Stomach (tissue), 9 donors: ENCODE measurements around the gene COL9A3. TPM values are rescaled to one million over a fixed set of nuclear protein-coding genes. Genes with fewer than 3 reads are reported as not detected.

Experiments used
- DNase-seq, 2 donors: peaks; one replicate each; pipeline versions ENCODE4 v3.0.0 to v3.0.0-alpha.2; 2013 to 2019
- H3K27ac ChIP-seq, 5 donors: fragments of 200-600 bp in 4 of 5; sonication (generic) in 4 of 5; one replicate each; pipeline ENCODE4 v1.5.1; 2013 to 2019; ENCODE audit warnings: mild to moderate bottlenecking in 1 of 5, moderate library complexity in 1 of 5
- H3K27me3 ChIP-seq, 3 donors: fragments of 200-600 bp; sonication (generic); one replicate each; pipeline ENCODE4 v1.5.1; 2017 to 2019; ENCODE audit warnings: mixed run types in 1 of 3
- H3K36me3 ChIP-seq, 4 donors: fragments of 200-600 bp; sonication (generic); 1 replicate in 3 of 4; 2 replicates in 1 of 4; pipeline ENCODE4 v1.5.1; 2016 to 2019
- H3K4me1 ChIP-seq, 4 donors: fragments of 200-600 bp; sonication (generic); one replicate each; pipeline ENCODE4 v1.5.1; 2016 to 2019
- H3K4me3 ChIP-seq, 4 donors: fragments of 200-600 bp; sonication (generic) in 3 of 4; one replicate each; pipeline ENCODE4 v1.5.1; 2016 to 2019; ENCODE audit warnings: mild to moderate bottlenecking in 1 of 4
- H3K9me3 ChIP-seq, 4 donors: fragments of 200-600 bp; sonication (generic); one replicate each; pipeline ENCODE4 v1.5.1; 2016 to 2019
- EP300 ChIP-seq: sonication (generic); formaldehyde crosslinking; IDR thresholded peaks from one replicate; pipeline ENCODE4 v1.6.1; 2017; ENCODE audit warnings: antibody characterized with exemption
- POLR2A ChIP-seq, 4 donors: fragments of 450-650 bp; IDR thresholded peaks; one replicate each; pipeline ENCODE4 v1.6.1; 2016; ENCODE audit warnings: antibody characterized with exemption in 4 of 4, control low read depth in 2 of 4, mild to moderate bottlenecking in 1 of 4, moderate library complexity in 1 of 4
- POLR2AphosphoS5 ChIP-seq, 3 donors: sonication (generic); formaldehyde crosslinking; IDR thresholded peaks; one replicate each; pipeline ENCODE4 v1.6.1; 2016; ENCODE audit warnings: antibody characterized with exemption in 3 of 3
- WGBS, 5 donors: extraction: QIAGEN DNeasy Blood & Tissue Kit in 3 of 5; methylation state at CpG; one replicate each; pipeline versions ENCODE4 v1.1.5 to v1.1.7; 2013 to 2018; 5-methylcytosine and 5-hydroxymethylcytosine counted together
- intact Hi-C: fragments of 100-400 bp; cut with DNase I; formaldehyde crosslinking; loops from one replicate; pipeline ENCODE4 v1.15.1; 2023; ENCODE audit warnings: low total_unique reads
- polyA plus RNA-seq, 3 donors: library from polyadenylated mRNA; stranded (reverse); fragments of 200-250 nt; gene quantifications; one replicate each; pipeline ENCODE4 v1.2.3, GENCODE V29; 2013
- total RNA-seq, 5 donors: library from RNA; depleted of rRNA; stranded (reverse); fragments of >200 nt; gene quantifications; one replicate each; pipeline versions ENCODE4 v1.1.0 to v1.2.3, GENCODE V29; 2014 to 2016
- TF ChIP-seq, protein P1 (sequence below), 7 experiments: fragments of 450-650 bp in 4 of 7; fragments of 200-600 bp in 3 of 7; sonication (generic) in 3 of 7; IDR thresholded peaks; one replicate each; pipeline ENCODE4 v1.5.1; 2016 to 2019; ENCODE audit warnings: antibody characterized with exemption in 7 of 7, control low read depth in 2 of 7, mild to moderate bottlenecking in 1 of 7
- donor health status: healthy with polysubstance abuse.
- donor health status: Bipolar disorder and iron deficiency.
- donor health status: healthy.

COL9A3 gene
- total and polyA plus RNA-seq, 8 donors = 2.3 to 18.2 (median 3.9) TPM; not detected in 3

DNA sequence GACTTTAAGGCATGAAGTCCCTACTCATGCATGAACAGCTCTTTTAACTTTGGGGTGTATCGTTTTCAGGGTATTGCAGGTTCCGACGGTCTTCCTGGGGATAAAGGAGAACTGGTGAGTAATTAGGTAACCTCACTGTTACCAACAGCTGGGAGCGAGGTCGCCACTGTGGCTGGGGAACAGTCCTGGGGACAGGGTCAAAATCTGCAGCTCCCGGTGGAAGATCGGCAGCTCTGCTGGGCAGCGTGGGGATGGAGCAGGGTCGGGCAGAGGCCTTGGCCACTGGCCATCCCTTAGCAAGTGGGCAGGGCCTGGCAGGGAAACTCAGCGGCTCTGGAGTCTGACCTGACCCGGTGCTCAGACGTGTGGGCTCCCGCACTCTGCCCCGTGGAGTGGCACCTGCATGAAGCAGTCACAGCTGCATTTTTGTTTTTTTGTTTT, 16.1 kb downstream of the COL9A3 start:
- peak; percentile 23 to 67 for DNase-seq
- peak overlapping the region in 2 of 4 donors; percentile 18 to 31 for H3K4me3 ChIP-seq
- TF ChIP-seq POLR2AphosphoS5 (IDR thresholded peaks at IDR 0.05) = no peak

DNA sequence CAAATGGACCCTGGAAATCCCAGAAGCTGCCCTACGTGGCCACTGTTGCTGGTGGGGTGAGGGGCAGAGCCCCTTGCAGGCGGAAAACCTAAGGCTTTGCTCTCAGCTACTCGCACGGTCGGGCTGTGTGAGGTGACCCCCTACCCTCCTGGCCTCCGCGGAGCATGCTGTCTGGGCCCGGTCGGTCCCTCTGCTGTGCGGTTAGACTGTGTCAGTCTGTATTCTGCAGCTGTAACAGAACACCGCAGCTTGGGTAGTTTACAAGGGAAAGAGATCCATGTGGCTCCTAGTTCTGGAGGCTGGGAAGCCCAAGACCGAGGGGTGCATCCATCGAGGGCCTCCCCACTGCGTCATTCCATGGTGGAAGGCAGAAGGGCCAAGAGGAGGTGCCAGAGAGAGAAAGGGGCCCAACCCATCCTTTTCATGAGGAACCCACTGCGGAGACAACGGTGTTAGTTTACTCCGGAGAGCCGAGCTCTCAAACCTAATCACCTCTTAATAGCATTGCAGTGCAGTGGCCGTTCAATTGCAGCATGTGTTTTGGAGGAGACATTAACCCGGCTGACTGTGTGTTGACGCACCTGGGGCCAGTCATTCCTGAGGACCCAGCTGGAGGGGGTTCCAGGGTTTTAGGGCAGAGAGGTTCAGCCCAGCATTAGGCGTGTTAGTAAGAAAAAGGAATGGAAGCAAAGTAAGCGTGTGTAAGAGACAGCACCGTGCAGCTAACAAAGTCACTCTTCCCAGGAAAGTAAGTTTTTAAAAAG, 18.3 kb downstream of the COL9A3 start:
- H3K9me3 ChIP-seq = no peaks in the 10 kb centered on the region
- WGBS, 5 donors = 87 to 92% (median 90%) methylated on average over 21 to 24 of the region's 24 CpGs
- H3K4me1 ChIP-seq = peaks cover 13 to 34% (median 28%) of the 10 kb centered on the region in 4 donors
- H3K27me3 ChIP-seq = peaks cover 0 to 17% (median 0%) of the 10 kb centered on the region in 3 donors
- TF ChIP-seq EP300 (no peak), POLR2AphosphoS5 (IDR thresholded peaks at IDR 0.05) (no peak), POLR2A (IDR thresholded peaks at IDR 0.05) (no peak)
- TF ChIP-seq, protein P1, sequence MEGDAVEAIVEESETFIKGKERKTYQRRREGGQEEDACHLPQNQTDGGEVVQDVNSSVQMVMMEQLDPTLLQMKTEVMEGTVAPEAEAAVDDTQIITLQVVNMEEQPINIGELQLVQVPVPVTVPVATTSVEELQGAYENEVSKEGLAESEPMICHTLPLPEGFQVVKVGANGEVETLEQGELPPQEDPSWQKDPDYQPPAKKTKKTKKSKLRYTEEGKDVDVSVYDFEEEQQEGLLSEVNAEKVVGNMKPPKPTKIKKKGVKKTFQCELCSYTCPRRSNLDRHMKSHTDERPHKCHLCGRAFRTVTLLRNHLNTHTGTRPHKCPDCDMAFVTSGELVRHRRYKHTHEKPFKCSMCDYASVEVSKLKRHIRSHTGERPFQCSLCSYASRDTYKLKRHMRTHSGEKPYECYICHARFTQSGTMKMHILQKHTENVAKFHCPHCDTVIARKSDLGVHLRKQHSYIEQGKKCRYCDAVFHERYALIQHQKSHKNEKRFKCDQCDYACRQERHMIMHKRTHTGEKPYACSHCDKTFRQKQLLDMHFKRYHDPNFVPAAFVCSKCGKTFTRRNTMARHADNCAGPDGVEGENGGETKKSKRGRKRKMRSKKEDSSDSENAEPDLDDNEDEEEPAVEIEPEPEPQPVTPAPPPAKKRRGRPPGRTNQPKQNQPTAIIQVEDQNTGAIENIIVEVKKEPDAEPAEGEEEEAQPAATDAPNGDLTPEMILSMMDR (IDR thresholded peaks at IDR 0.05) = no peak
- intact Hi-C loops = no loop called here
- no peak for DNase-seq
- H3K4me3 ChIP-seq = no peak overlapping the region
- H3K36me3 ChIP-seq = no peaks in the 10 kb centered on the region
- H3K27ac ChIP-seq = no peak overlapping the region

More for the DNA sequence above, 16.1 kb downstream of the COL9A3 start:
- intact Hi-C loops = no loop called here
- no peaks in the 10 kb centered on the region for H3K9me3 ChIP-seq
- peak overlapping the region; percentile 7 to 84 (median 57) for H3K27ac ChIP-seq
- H3K36me3 ChIP-seq = no peaks in the 10 kb centered on the region
- H3K4me1 ChIP-seq = peaks cover 13 to 33% (median 28%) of the 10 kb centered on the region in 4 donors
- H3K27me3 ChIP-seq = peaks cover 0 to 17% (median 0%) of the 10 kb centered on the region in 3 donors
- WGBS, 5 donors = 18 to 35% (median 26%) methylated on average over 14 of the region's 14 CpGs

DNA sequence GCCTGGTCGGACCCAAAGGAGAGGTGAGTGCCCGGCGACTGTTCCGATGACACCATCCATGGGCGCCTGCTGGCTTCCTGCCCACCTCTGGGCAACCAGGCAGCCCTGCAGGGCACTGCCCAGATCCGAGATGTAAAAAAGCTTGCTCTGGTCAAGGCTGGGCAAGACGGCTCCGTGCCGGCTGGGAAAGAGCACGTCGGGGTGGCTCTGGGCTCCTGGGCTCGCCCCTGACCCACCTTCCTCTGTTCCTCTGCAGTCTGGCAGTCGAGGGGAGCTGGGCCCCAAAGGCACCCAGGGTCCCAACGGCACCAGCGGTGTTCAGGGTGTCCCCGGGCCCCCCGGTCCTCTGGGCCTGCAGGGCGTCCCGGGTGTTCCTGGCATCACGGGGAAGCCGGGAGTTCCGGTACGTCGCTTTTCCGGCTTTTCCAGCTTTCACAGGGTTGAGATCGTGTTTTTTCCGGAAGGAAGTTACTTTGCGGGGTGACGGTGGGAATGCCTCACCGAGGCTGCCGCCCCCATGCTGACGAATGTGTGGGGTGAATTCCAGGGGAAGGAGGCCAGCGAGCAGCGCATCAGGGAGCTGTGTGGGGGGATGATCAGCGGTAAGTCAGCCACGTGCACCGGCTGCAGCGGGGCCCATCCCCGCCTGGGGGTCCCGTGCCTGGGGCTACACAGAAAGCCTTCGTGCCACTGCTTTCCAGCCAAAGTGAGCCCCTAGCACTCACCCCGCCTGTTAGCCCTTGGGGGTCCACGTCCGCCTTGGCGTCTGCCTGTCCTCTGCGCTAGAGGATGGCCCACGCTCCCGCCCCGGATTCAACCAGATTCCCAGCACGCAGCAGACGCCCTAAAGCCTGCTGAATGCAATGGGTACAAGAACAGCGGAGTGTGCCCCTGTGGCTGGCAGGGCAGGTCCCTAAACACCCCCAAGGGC, 19.3 kb downstream of the COL9A3 start:
- peaks cover 13 to 30% (median 23%) of the 10 kb centered on the region in 4 donors for H3K4me1 ChIP-seq
- peaks cover 0 to 17% (median 0%) of the 10 kb centered on the region in 3 donors for H3K27me3 ChIP-seq
- 76 to 88% (median 82%) methylated on average over 36 to 52 of the region's 52 CpGs for WGBS, 5 donors
- intact Hi-C loops = no loop called here
- H3K4me3 ChIP-seq = no peak overlapping the region
- H3K9me3 ChIP-seq = no peaks in the 10 kb centered on the region
- peak in 1 of 2 donors; percentile 55 for DNase-seq
- H3K27ac ChIP-seq = no peak overlapping the region
- H3K36me3 ChIP-seq = no peaks in the 10 kb centered on the region
- TF ChIP-seq, protein P1 (IDR thresholded peaks at IDR 0.05) = no peak
- TF ChIP-seq POLR2AphosphoS5 (IDR thresholded peaks at IDR 0.05) (no peak), POLR2A (IDR thresholded peaks at IDR 0.05) (no peak), EP300 (no peak)

DNA sequence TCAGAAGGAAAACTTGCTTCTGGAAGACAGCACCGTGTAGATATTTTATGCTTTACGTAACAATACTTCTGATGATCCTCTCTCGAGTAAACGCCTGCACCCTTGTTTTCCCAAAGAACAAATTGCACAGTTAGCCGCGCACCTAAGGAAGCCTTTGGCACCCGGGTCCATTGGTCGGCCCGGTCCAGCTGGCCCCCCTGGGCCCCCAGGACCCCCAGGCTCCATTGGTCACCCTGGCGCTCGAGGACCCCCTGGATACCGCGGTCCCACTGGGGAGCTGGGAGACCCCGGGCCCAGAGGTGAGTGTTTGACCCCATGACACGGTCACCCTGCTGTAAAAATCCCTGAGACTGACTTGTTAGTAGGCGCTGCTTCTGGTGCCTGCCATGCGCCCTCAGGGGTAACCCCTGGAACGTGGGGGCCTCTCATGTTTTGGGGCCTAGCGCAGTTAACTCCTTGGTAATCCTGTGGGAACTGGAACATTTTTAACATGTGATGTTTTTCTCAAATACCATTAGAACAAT, 20.2 kb downstream of the COL9A3 start:
- peaks cover 7 to 22% (median 15%) of the 10 kb centered on the region in 4 donors for H3K4me1 ChIP-seq
- DNase-seq = no peak
- peaks cover 0 to 17% (median 0%) of the 10 kb centered on the region in 3 donors for H3K27me3 ChIP-seq
- no peak for TF ChIP-seq POLR2A (IDR thresholded peaks at IDR 0.05)
- no peak for TF ChIP-seq EP300
- TF ChIP-seq, protein P1 (IDR thresholded peaks at IDR 0.05) = no peak
- no peak for TF ChIP-seq POLR2AphosphoS5 (IDR thresholded peaks at IDR 0.05)
- WGBS, 5 donors = 88 to 96% (median 92%) methylated on average over 19 of the region's 19 CpGs
- intact Hi-C loops = no loop called here
- no peaks in the 10 kb centered on the region for H3K36me3 ChIP-seq
- no peak overlapping the region for H3K4me3 ChIP-seq
- H3K9me3 ChIP-seq = no peaks in the 10 kb centered on the region
- no peak overlapping the region for H3K27ac ChIP-seq
